HepG2 (cell line): ENCODE results near the gene DYNC1LI1. TPM values are rescaled to one million over a fixed set of nuclear protein-coding genes. Genes with fewer than 3 reads are reported as not detected.

ENCODE experiments used
- ARNT ChIP-seq: fragments of 450-650 bp; IDR thresholded peaks from 2 replicates; pipeline ENCODE4 v1.6.1; 2017
- DPF2 ChIP-seq: sonication (generic); formaldehyde crosslinking; IDR thresholded peaks from 2 replicates; pipeline ENCODE4 v1.4.0; 2020; ENCODE audit warnings: mild to moderate bottlenecking, low read depth, missing genetic modification reagents, borderline replicate concordance
- FOSL2 ChIP-seq: sonication (generic); formaldehyde crosslinking; IDR thresholded peaks from 2 replicates; pipeline ENCODE4 v1.4.0; 2020; ENCODE audit warnings: missing genetic modification reagents
- FOXK1 ChIP-seq: sonication (generic); formaldehyde crosslinking; IDR thresholded peaks from 2 replicates; pipeline ENCODE4 v1.4.0; 2020; ENCODE audit warnings: low read depth, missing genetic modification reagents, borderline replicate concordance
- PPARG ChIP-seq: conservative IDR thresholded peaks from 2 replicates; pipeline ENCODE4 v1.6.1; 2016; ENCODE audit warnings: missing biosample characterization, missing genetic modification reagents
- RBAK ChIP-seq: sonication (generic); formaldehyde crosslinking; IDR thresholded peaks from 2 replicates; pipeline ENCODE4 v1.5.1; 2020; ENCODE audit warnings: mild to moderate bottlenecking, missing genetic modification reagents
- RCOR2 ChIP-seq: IDR thresholded peaks from 2 replicates; pipeline ENCODE4 v1.6.1; 2016; ENCODE audit warnings: missing biosample characterization, missing genetic modification reagents
- RXRB ChIP-seq: IDR thresholded peaks from 2 replicates; pipeline ENCODE4 v1.6.1; 2016; ENCODE audit warnings: borderline replicate concordance, missing genetic modification reagents, missing compliant biosample characterization
- TGIF2 ChIP-seq: IDR thresholded peaks from 2 replicates; pipeline ENCODE4 v1.6.1; 2016; ENCODE audit warnings: control low read depth, missing compliant biosample characterization
- ZMYM4 ChIP-seq: sonication (generic); formaldehyde crosslinking; IDR thresholded peaks from 2 replicates; pipeline ENCODE4 v1.8.1; 2023; ENCODE audit warnings: mild to moderate bottlenecking, missing genetic modification reagents
- ZNF12 ChIP-seq: sonication (generic); formaldehyde crosslinking; IDR thresholded peaks from 2 replicates; pipeline ENCODE4 v1.5.0; 2020; ENCODE audit warnings: missing genetic modification reagents
- ZNF121 ChIP-seq: sonication (generic); formaldehyde crosslinking; IDR thresholded peaks from 2 replicates; pipeline ENCODE4 v1.5.0; 2020; ENCODE audit warnings: mild to moderate bottlenecking, missing genetic modification reagents
- ZNF569 ChIP-seq: sonication (generic); formaldehyde crosslinking; IDR thresholded peaks from 2 replicates; pipeline ENCODE4 v1.5.0; 2020; ENCODE audit warnings: mild to moderate bottlenecking, missing genetic modification reagents, moderate library complexity, borderline replicate concordance
- ZNF652 ChIP-seq: IDR thresholded peaks from 2 replicates; pipeline ENCODE4 v1.6.1; 2016; ENCODE audit warnings: low read depth, borderline replicate concordance
- polyA plus RNA-seq, 8 experiments: library from polyadenylated mRNA; depleted of rRNA in 3 of 8; stranded (reverse) in 7 of 8; unstranded in 1 of 8; fragments of >200 nt; fragmentation: Illumina TruSeq in 4 of 8; extraction: Trizol in 4 of 8; gene quantifications; 2 replicates each; pipeline versions ENCODE4 v1.2.1 to v1.2.3, GENCODE V29; 2011 to 2016; ENCODE audit warnings: low read depth in 4 of 8, missing spikeins in 1 of 8, mixed read lengths in 1 of 8; ENCODE audit not compliant: insufficient read depth in 1 of 8
- total RNA-seq, 5 experiments: library from RNA; depleted of rRNA; stranded (reverse); fragments of >200 nt; fragmentation: Illumina TruSeq; extraction: Trizol; gene quantifications; 2 replicates each; pipeline ENCODE4 v1.2.3, GENCODE V29; 2016; ENCODE audit warnings: low read depth in 1 of 5
- TF ChIP-seq, protein P1 (sequence below): sonication (generic); formaldehyde crosslinking; IDR thresholded peaks from 2 replicates; pipeline ENCODE4 v1.5.1; 2020; ENCODE audit warnings: mild to moderate bottlenecking, missing genetic modification reagents, borderline replicate concordance
- TF ChIP-seq, protein P2 (sequence below): IDR thresholded peaks from 2 replicates; pipeline ENCODE4 v1.6.1; 2016; ENCODE audit warnings: low read depth, control low read depth
- TF ChIP-seq, protein P3 (sequence below): sonication (generic); formaldehyde crosslinking; IDR thresholded peaks from 2 replicates; pipeline ENCODE4 v1.5.0; 2020; ENCODE audit warnings: mild to moderate bottlenecking, low read depth, missing genetic modification reagents, borderline replicate concordance
- TF ChIP-seq, protein P4 (sequence below): IDR thresholded peaks from 2 replicates; pipeline ENCODE4 v1.6.1; 2016; ENCODE audit warnings: low read depth
- TF ChIP-seq, protein P5 (sequence below): sonication (generic); formaldehyde crosslinking; IDR thresholded peaks from 2 replicates; pipeline ENCODE4 v1.4.0; 2020; ENCODE audit warnings: missing genetic modification reagents

The DYNC1LI1 gene
- total and polyA plus RNA-seq, 2 of the 13 experiments (the other 11 are each of a cell fraction or from before 2014, with no cell fraction given): 13.4 to 37.1 TPM

DNA sequence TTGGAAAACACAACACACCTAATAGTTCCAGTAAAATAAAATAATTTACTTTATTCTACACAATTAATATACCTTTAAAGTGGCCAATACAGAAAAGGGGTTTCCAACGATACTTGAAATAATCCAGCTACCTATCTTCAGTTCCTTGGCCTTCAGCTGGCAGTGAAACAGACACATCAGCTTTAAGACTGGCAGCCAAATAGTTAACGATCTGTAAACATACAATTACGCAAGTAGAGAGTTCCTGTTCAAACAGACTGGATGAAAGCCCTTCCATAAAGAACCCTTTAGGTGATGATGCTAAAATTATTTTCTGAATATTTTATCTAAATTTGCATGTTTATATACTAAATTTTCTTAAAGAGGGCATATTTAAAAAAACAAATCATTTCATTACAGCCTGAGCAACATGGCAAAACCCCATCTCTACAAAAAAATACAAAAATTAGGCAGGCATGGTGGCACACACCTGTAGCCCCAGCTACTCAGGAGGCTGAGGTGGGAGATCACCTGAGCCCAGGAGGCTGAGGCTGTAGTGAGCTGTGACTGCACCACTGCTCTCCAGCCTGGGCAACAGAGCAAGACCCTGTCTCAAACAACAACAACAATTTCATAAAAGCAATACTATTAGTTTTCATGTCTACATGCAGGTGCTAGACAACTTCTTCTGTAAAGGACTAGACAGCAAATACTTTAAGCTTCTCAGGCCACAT is 12.9 kb downstream of the DYNC1LI1 start (continued):
- peak; percentile 73; the same call in 1 of the 2 replicates for TF ChIP-seq FOXK1 (CRISPR knock-in tag)
- peak; percentile 71 for TF ChIP-seq DPF2 (CRISPR knock-in tag)
- peak; percentile 64; the same call in 1 of the 2 replicates for TF ChIP-seq ZNF121 (CRISPR knock-in tag)
- TF ChIP-seq ZNF569: no peak
- TF ChIP-seq, protein P1, sequence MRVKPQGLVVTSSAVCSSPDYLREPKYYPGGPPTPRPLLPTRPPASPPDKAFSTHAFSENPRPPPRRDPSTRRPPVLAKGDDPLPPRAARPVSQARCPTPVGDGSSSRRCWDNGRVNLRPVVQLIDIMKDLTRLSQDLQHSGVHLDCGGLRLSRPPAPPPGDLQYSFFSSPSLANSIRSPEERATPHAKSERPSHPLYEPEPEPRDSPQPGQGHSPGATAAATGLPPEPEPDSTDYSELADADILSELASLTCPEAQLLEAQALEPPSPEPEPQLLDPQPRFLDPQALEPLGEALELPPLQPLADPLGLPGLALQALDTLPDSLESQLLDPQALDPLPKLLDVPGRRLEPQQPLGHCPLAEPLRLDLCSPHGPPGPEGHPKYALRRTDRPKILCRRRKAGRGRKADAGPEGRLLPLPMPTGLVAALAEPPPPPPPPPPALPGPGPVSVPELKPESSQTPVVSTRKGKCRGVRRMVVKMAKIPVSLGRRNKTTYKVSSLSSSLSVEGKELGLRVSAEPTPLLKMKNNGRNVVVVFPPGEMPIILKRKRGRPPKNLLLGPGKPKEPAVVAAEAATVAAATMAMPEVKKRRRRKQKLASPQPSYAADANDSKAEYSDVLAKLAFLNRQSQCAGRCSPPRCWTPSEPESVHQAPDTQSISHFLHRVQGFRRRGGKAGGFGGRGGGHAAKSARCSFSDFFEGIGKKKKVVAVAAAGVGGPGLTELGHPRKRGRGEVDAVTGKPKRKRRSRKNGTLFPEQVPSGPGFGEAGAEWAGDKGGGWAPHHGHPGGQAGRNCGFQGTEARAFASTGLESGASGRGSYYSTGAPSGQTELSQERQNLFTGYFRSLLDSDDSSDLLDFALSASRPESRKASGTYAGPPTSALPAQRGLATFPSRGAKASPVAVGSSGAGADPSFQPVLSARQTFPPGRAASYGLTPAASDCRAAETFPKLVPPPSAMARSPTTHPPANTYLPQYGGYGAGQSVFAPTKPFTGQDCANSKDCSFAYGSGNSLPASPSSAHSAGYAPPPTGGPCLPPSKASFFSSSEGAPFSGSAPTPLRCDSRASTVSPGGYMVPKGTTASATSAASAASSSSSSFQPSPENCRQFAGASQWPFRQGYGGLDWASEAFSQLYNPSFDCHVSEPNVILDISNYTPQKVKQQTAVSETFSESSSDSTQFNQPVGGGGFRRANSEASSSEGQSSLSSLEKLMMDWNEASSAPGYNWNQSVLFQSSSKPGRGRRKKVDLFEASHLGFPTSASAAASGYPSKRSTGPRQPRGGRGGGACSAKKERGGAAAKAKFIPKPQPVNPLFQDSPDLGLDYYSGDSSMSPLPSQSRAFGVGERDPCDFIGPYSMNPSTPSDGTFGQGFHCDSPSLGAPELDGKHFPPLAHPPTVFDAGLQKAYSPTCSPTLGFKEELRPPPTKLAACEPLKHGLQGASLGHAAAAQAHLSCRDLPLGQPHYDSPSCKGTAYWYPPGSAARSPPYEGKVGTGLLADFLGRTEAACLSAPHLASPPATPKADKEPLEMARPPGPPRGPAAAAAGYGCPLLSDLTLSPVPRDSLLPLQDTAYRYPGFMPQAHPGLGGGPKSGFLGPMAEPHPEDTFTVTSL (CRISPR knock-in tag): no peak; the same call in 1 of the 2 replicates
- TF ChIP-seq, protein P2, sequence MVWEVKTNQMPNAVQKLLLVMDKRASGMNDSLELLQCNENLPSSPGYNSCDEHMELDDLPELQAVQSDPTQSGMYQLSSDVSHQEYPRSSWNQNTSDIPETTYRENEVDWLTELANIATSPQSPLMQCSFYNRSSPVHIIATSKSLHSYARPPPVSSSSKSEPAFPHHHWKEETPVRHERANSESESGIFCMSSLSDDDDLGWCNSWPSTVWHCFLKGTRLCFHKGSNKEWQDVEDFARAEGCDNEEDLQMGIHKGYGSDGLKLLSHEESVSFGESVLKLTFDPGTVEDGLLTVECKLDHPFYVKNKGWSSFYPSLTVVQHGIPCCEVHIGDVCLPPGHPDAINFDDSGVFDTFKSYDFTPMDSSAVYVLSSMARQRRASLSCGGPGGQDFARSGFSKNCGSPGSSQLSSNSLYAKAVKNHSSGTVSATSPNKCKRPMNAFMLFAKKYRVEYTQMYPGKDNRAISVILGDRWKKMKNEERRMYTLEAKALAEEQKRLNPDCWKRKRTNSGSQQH: no peak
- TF ChIP-seq, protein P3, sequence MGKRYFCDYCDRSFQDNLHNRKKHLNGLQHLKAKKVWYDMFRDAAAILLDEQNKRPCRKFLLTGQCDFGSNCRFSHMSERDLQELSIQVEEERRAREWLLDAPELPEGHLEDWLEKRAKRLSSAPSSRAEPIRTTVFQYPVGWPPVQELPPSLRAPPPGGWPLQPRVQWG (CRISPR knock-in tag): no peak
- no peak for TF ChIP-seq ARNT
- 0 out of 2 replicates have a peak, but pooled peaks have one; percentile 9 for TF ChIP-seq FOSL2 (CRISPR knock-in tag)
- peak; percentile 100 for TF ChIP-seq ZNF652 (CRISPR knock-in tag)
- TF ChIP-seq RCOR2 (CRISPR knock-in tag): 0 out of 2 replicates have a peak, but pooled peaks have one; percentile 63
- no peak for TF ChIP-seq TGIF2 (CRISPR knock-in tag)
- TF ChIP-seq ZMYM4 (CRISPR knock-in tag): peak; percentile 52; the same call in 1 of the 2 replicates
- TF ChIP-seq ZNF12 (CRISPR knock-in tag): 0 out of 2 replicates have a peak, but pooled peaks have one; percentile 28
- TF ChIP-seq PPARG (CRISPR knock-in tag): peak; percentile 58; the same call in 1 of the 2 replicates
- TF ChIP-seq, protein P4, sequence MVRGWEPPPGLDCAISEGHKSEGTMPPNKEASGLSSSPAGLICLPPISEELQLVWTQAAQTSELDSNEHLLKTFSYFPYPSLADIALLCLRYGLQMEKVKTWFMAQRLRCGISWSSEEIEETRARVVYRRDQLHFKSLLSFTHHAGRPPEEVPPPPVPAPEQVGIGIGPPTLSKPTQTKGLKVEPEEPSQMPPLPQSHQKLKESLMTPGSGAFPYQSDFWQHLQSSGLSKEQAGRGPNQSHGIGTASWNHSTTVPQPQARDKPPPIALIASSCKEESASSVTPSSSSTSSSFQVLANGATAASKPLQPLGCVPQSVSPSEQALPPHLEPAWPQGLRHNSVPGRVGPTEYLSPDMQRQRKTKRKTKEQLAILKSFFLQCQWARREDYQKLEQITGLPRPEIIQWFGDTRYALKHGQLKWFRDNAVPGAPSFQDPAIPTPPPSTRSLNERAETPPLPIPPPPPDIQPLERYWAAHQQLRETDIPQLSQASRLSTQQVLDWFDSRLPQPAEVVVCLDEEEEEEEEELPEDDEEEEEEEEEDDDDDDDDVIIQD (CRISPR knock-in tag): peak; percentile 58; the same call in 1 of the 2 replicates
- peak; percentile 70 for TF ChIP-seq RXRB (CRISPR knock-in tag)
- no peak for TF ChIP-seq RBAK (CRISPR knock-in tag)
- TF ChIP-seq, protein P5, sequence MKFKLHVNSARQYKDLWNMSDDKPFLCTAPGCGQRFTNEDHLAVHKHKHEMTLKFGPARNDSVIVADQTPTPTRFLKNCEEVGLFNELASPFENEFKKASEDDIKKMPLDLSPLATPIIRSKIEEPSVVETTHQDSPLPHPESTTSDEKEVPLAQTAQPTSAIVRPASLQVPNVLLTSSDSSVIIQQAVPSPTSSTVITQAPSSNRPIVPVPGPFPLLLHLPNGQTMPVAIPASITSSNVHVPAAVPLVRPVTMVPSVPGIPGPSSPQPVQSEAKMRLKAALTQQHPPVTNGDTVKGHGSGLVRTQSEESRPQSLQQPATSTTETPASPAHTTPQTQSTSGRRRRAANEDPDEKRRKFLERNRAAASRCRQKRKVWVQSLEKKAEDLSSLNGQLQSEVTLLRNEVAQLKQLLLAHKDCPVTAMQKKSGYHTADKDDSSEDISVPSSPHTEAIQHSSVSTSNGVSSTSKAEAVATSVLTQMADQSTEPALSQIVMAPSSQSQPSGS (CRISPR knock-in tag): peak; percentile 58; the same call in 1 of the 2 replicates
